Mucosa of descending colon (tissue), 3 donors: ENCODE measurements around the gene HDAC4. TPM values are rescaled to one million over a fixed set of nuclear protein-coding genes. Genes with fewer than 3 reads are reported as not detected.

Experiments
- ATAC-seq: fragments of 200-7000 bp; cut with Tn5 transposase; one replicate; pipeline ENCODE4 v1.9.1; 2020; ENCODE audit warnings: mild to moderate bottlenecking, moderate library complexity
- DNase-seq, 3 donors: peaks; one replicate each; pipeline ENCODE4 v3.0.0-alpha.2; 2020
- H3K36me3 ChIP-seq: fragments of 200-600 bp; one replicate; pipeline ENCODE4 v1.8.0; 2021; ENCODE audit warnings: low read depth, mild to moderate bottlenecking
- H3K4me1 ChIP-seq: fragments of 200-600 bp; one replicate; pipeline ENCODE4 v1.8.0; 2021; ENCODE audit warnings: low read depth, mild to moderate bottlenecking
- H3K4me3 ChIP-seq: fragments of 200-600 bp; one replicate; pipeline ENCODE4 v1.8.0; 2021; ENCODE audit warnings: mild to moderate bottlenecking
- H3K9me3 ChIP-seq: fragments of 200-600 bp; one replicate; pipeline ENCODE4 v1.8.0; 2021; ENCODE audit warnings: mild to moderate bottlenecking
- CTCF ChIP-seq: fragments of 200-600 bp; IDR thresholded peaks from one replicate; pipeline ENCODE4 v1.8.0; 2022; ENCODE audit warnings: antibody characterized with exemption, mild to moderate bottlenecking
- intact Hi-C, 2 donors: fragments of 100-400 bp; cut with DNase I in 1 of 2; cut with micrococcal nuclease in 1 of 2; formaldehyde crosslinking; loops; one replicate each; pipeline versions ENCODE4 v1.11.0 to v1.11.1; 2022; cut with DNase I, micrococcal nuclease
- total RNA-seq, 3 donors: library from RNA; stranded (reverse); fragmentation: NEBNext Ultra II Directional in 2 of 3; extraction: Animal tissue kit (Norgen Biotek cat#: 25700) in 2 of 3; gene quantifications; one replicate each; pipeline versions ENCODE4 v1.2.1 to v1.2.4, GENCODE V29; 2021 to 2023
- donor health status: DM: no; HTN: no; CAD: no; lungs with moderate emphysema.
- donor health status: DM: no; HTN: no; CAD: no.
- donor health status: DM: no; HTN: yes; CAD: no.

Gene HDAC4
- total RNA-seq, 3 donors from 2014 or later: 41.4 to 147 (median 44.0) TPM

- no peak for TF ChIP-seq CTCF
- Histone ChIP-seq H3K36me3 (no peaks in the 10 kb centered on the region), H3K4me3 (no peak overlapping the region), H3K4me1 (no peaks in the 10 kb centered on the region), H3K9me3 (no peaks in the 10 kb centered on the region)
- ATAC-seq: no peak
- intact Hi-C loops: no loop called here
- DNase-seq: peak in 2 of 3 donors; percentile 29 to 45
Measured at GRCh38 chr2:239199041-239199768, 201.6 kb downstream of the HDAC4 start.

DNA sequence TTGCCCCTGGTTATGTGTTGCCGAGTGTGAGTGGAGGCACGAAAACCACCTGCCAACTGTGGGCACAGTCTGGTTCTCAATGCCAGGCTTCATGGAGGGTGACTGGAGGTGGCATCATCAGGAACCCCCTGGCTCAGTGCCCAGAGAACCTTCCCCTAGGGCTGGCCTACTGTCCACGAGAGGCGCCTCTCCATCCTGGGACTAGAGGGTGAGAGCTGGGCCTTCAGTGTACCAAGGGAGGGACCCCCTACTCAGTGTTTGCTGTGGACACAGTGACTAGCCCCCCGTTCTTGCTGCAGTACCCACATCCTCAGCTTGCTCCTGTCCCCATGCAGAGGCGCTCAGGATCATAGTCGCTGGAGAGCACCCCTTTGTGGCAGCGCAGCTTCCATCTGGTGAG, 202.6 kb downstream of the HDAC4 start:
- no peak overlapping the region for H3K4me3 ChIP-seq
- no peaks in the 10 kb centered on the region for H3K4me1 ChIP-seq
- H3K36me3 ChIP-seq: no peaks in the 10 kb centered on the region
- no peak for ATAC-seq
- intact Hi-C loops: no loop called here
- peak in 1 of 3 donors; percentile 31 for DNase-seq
- no peaks in the 10 kb centered on the region for H3K9me3 ChIP-seq
- no peak for TF ChIP-seq CTCF

GRCh38 chr2:239197146-239197545, 203.7 kb downstream of the HDAC4 start:
- DNase-seq: peak in 2 of 3 donors; percentile 21 to 34
- intact Hi-C loops: no loop called here
- H3K4me1 ChIP-seq: no peaks in the 10 kb centered on the region
- ATAC-seq: no peak
- no peaks in the 10 kb centered on the region for H3K36me3 ChIP-seq
- H3K9me3 ChIP-seq: no peaks in the 10 kb centered on the region
- TF ChIP-seq CTCF: no peak
- H3K4me3 ChIP-seq: no peak overlapping the region

DNA sequence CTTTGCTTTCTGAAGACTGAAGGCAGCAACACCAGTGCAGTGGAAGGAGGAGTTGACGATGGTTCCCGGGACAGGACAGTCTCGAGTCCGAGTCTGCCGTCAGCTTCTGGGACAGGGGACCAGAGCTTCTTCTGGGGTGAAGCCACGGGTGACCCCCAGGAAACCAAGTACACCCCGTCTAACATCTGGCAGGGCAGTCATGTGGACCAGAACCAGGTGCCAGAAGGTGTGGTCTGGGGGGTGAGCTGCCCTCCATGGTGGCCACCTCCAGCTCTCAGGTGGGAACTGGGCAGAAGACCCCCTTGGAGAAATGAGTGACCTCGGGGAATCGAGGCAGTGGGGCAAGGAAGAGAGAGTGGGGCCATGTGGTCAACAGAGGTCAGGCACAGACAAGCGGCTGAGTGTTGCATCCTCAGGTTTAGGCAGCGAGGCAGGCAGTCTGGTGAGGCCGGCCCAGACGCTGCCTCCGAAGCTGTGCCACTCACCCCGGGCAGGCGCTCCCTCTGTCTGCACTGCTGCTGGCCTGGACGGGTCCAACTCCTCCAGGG, 204.3 kb downstream of the HDAC4 start:
- TF ChIP-seq CTCF: no peak
- Histone ChIP-seq H3K4me1 (no peaks in the 10 kb centered on the region), H3K4me3 (no peak overlapping the region), H3K9me3 (no peaks in the 10 kb centered on the region), H3K36me3 (no peaks in the 10 kb centered on the region)
- intact Hi-C loops: no loop called here
- peak in 2 of 3 donors; percentile 12 to 20 for DNase-seq
- no peak for ATAC-seq

GRCh38 chr2:239195992-239196391, 204.8 kb downstream of the HDAC4 start:
- no peak for DNase-seq
- Histone ChIP-seq H3K4me3 (no peak overlapping the region), H3K36me3 (no peaks in the 10 kb centered on the region), H3K4me1 (no peaks in the 10 kb centered on the region), H3K9me3 (no peaks in the 10 kb centered on the region)
- no peak for TF ChIP-seq CTCF
- no peak for ATAC-seq
- intact Hi-C loops: no loop called here
